GM12801 (cell line): ENCODE results near the gene SYNPR.

Experiments used
- CTCF ChIP-seq: IDR thresholded peaks from one replicate; pipeline ENCODE4 v1.5.1; 2011; ENCODE audit warnings: control low read depth; ENCODE audit not compliant: insufficient read length; ENCODE audit errors: extremely low read depth

Gene SYNPR

DNA sequence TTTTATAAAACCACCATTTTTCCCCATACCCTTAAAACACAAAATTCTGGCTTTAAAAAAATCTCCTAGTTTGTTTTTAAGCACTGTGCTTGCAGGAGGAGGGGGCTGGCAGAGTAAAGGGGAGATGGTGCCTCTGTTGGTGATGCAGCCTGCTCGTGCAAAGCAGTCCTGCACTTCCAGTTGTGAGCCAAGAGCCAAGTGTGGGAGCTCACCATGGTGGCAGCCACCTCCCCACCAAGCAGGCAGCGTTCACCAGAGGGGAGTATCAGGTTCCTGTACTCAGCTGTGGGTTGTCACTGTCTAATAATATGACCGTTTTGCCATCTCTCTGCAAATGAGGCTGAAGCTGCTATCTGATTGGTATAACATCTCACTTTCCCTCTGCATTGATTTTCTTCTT is 164.8 kb downstream of the SYNPR start:
- TF ChIP-seq CTCF: no peak

DNA sequence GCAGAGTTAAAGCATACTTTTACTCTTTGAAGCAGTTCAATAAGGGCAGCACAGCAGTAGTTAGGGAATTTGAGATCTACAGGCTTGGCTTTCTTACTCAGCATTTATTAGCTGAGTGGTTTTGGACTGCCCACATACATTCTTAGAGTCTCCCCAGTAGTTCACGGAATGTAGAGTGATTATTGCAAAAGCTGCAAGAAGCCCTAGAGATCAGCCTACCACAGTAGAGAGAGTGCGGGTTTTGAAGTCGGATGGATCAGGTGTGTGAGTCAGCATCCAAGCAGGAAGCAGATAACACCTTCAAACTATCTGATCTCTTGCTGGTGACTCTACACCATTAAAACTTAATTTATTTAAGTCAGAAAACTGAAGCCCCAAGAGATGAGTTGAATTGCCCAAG is 171.9 kb downstream of the SYNPR start:
- TF ChIP-seq CTCF: no peak

DNA sequence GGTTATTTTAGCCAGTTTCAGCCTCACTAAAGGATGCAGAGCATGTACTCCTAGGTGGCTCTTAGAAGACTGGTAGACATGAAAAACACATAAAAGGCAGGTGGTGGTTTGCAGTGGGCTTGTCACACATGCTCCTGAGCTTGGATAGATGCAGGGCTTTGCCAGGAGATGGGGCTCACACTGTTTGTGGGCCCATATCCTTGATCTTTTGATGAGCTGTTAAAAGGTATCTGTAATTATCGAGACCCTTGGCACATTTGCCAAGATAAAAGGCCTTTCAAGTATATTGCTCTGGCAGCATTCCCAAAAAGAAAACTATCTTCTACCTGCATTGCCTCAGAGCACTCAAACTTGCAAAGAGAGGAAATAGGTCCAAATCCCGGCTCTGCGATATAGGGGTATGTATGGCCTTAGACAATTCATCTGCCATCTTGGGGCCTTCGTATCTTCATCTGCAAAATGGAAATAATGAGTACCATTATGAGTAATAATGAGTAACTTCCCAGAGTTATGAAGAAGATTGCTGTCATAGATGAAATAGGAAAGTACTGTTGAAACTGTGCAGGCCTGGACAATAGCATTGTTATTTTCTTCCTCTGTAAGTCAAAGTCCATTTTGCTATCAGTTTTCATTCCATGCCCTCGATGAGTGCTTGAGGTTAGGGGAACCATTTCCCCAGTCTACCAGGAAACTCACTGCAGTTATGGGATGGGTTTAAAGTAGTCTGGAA is 172.7 kb downstream of the SYNPR start:
- no peak for TF ChIP-seq CTCF

- TF ChIP-seq CTCF: no peak
Measured at GRCh38 chr3:63456901-63457300, 178.8 kb downstream of the SYNPR start.

GRCh38 chr3:63458405-63458804 is 180.3 kb downstream of the SYNPR start:
- TF ChIP-seq CTCF: no peak

GRCh38 chr3:63462732-63463131 is 184.6 kb downstream of the SYNPR start:
- TF ChIP-seq CTCF: no peak

- no peak for TF ChIP-seq CTCF
Measured at GRCh38 chr3:63467392-63467791, 189.3 kb downstream of the SYNPR start.
